ENCODE results near the gene GALNS.

Gene GALNS

GRCh38 chr16:88805340-88805715 lies 51.4 kb downstream of the GALNS start:
- POLR2A ChIA-PET (ENCODE audit: low non-redundant PET): no interaction called here
- CTCF ChIA-PET: no interaction called here
- H3K27ac ChIP-seq: peak overlapping the region; percentile 98
- no peak for TF ChIP-seq CTCF (conservative IDR thresholded peaks at IDR 0.05; ENCODE audit: low read depth)
- DNase-seq (ENCODE audit: low spot score): no peak

- ChIA-PET CTCF (no interaction called here), POLR2A (ENCODE audit: low non-redundant PET) (no interaction called here)
- TF ChIP-seq CTCF (conservative IDR thresholded peaks at IDR 0.05; ENCODE audit: low read depth): no peak
- peak; percentile 45 for DNase-seq (ENCODE audit: low spot score)
- peak overlapping the region; percentile 98 for H3K27ac ChIP-seq
Measured at GRCh38 chr16:88804552-88805339, 52.0 kb downstream of the GALNS start.

GRCh38 chr16:88804173-88804551 lies 52.6 kb downstream of the GALNS start:
- TF ChIP-seq CTCF (conservative IDR thresholded peaks at IDR 0.05; ENCODE audit: low read depth): no peak
- CTCF ChIA-PET: no interaction called here
- H3K27ac ChIP-seq: peak overlapping the region; percentile 98
- no peak for DNase-seq (ENCODE audit: low spot score)
- POLR2A ChIA-PET (ENCODE audit: low non-redundant PET): no interaction called here

GRCh38 chr16:88803264-88803987 lies 53.3 kb downstream of the GALNS start, which contains the start of gene CDT1:
CDT1 (plus strand) TSS chr16:88803789; CDS start chr16:88803832, 43 bp downstream.
- no peak for TF ChIP-seq CTCF (conservative IDR thresholded peaks at IDR 0.05; ENCODE audit: low read depth)
- peak; percentile 96 for DNase-seq (ENCODE audit: low spot score)
- CTCF ChIA-PET: interaction anchor here (1.0 kb wide), 1 partner anchor 66 kb away, joined by 3 read pairs; no protein-coding TSS in a partner anchor
- POLR2A ChIA-PET (ENCODE audit: low non-redundant PET): no interaction called here
- peak within 1 kb of the TSS; percentile 98 for H3K27ac ChIP-seq

- ChIA-PET POLR2A (ENCODE audit: low non-redundant PET) (no interaction called here), CTCF (interaction anchor here (0.8 to 1.9 kb wide), 3 partner anchors 13 to 716 kb away, joined by 3 to 5 read pairs (median 4); no protein-coding TSS in a partner anchor)
- no peak for DNase-seq (ENCODE audit: low spot score)
- no peak for TF ChIP-seq CTCF (conservative IDR thresholded peaks at IDR 0.05; ENCODE audit: low read depth)
- H3K27ac ChIP-seq: peak overlapping the region; percentile 31
Measured at GRCh38 chr16:88800277-88800592, 56.5 kb downstream of the GALNS start.

GRCh38 chr16:88799569-88800276 lies 57.0 kb downstream of the GALNS start:
- POLR2A ChIA-PET (ENCODE audit: low non-redundant PET): no interaction called here
- TF ChIP-seq CTCF (conservative IDR thresholded peaks at IDR 0.05; ENCODE audit: low read depth): no peak
- DNase-seq (ENCODE audit: low spot score): no peak
- peak overlapping the region; percentile 31 for H3K27ac ChIP-seq
- CTCF ChIA-PET: interaction anchor here (0.8 kb wide), 1 partner anchor 717 kb away, joined by 3 read pairs; no protein-coding TSS in a partner anchor
